MM.1S (cell line): ENCODE data around the gene DNAJC5.

Source experiments
- DNase-seq: peaks from one replicate; pipeline ENCODE4 v3.0.0-alpha.2; 2015
- H2AFZ ChIP-seq: fragments of 300-600 bp; sonication (generic); 2 replicates; pipeline ENCODE4 v1.6.0; 2016; ENCODE audit warnings: antibody characterized with exemption, low read length
- H3F3A ChIP-seq: fragments of 300-600 bp; sonication (generic); 2 replicates; pipeline ENCODE4 v1.6.1; 2016; ENCODE audit warnings: mild to moderate bottlenecking, antibody characterized with exemption, low read length, moderate library complexity, mixed read lengths; ENCODE audit not compliant: insufficient read depth
- H3K27ac ChIP-seq: fragments of 300-600 bp; sonication (generic); 2 replicates; pipeline ENCODE4 v1.5.1; 2016; ENCODE audit warnings: mild to moderate bottlenecking, low read length
- H3K27me3 ChIP-seq: fragments of 300-600 bp; sonication (generic); replicated peaks from 2 replicates; pipeline ENCODE4 v1.6.0; 2016; ENCODE audit warnings: low read length; ENCODE audit not compliant: insufficient read depth
- H3K36me3 ChIP-seq: fragments of 300-600 bp; sonication (generic); replicated peaks from 2 replicates; pipeline ENCODE4 v1.6.1; 2016; ENCODE audit warnings: mild to moderate bottlenecking, low read length, mixed read lengths; ENCODE audit not compliant: insufficient read depth
- H3K4me1 ChIP-seq: fragments of 300-600 bp; sonication (generic); 2 replicates; pipeline ENCODE4 v1.6.1; 2016; ENCODE audit warnings: low read length, mixed read lengths
- H3K4me2 ChIP-seq: fragments of 300-600 bp; sonication (generic); 2 replicates; pipeline ENCODE4 v1.6.0; 2016; ENCODE audit warnings: low read depth, low read length
- H3K4me3 ChIP-seq: fragments of 300-600 bp; sonication (generic); 2 replicates; pipeline ENCODE4 v1.5.1; 2016; ENCODE audit warnings: low read length, mixed read lengths
- H3K79me2 ChIP-seq: fragments of 300-600 bp; sonication (generic); 2 replicates; pipeline ENCODE4 v1.6.1; 2016; ENCODE audit warnings: mixed run types, low read length, mixed read lengths
- H3K9ac ChIP-seq: fragments of 300-600 bp; sonication (generic); 2 replicates; pipeline ENCODE4 v1.6.1; 2016; ENCODE audit warnings: low read length, mixed read lengths
- H3K9me2 ChIP-seq: fragments of 300-600 bp; sonication (generic); replicated peaks from 2 replicates; pipeline ENCODE4 v1.6.1; 2016; ENCODE audit warnings: mild to moderate bottlenecking, low read length, mixed read lengths; ENCODE audit not compliant: insufficient read depth
- H3K9me3 ChIP-seq: fragments of 300-600 bp; sonication (generic); replicated peaks from 2 replicates; pipeline ENCODE4 v1.6.1; 2016; ENCODE audit warnings: mild to moderate bottlenecking, low read length, mixed read lengths; ENCODE audit not compliant: insufficient read depth
- H4K20me1 ChIP-seq: fragments of 300-600 bp; sonication (generic); 2 replicates; pipeline ENCODE4 v1.6.1; 2016; ENCODE audit warnings: mild to moderate bottlenecking, low read length, moderate library complexity, mixed read lengths; ENCODE audit not compliant: insufficient read depth
- CTCF ChIP-seq: fragments of 300-600 bp; sonication (generic); IDR thresholded peaks from 2 replicates; pipeline ENCODE4 v1.5.1; 2016; ENCODE audit warnings: antibody characterized with exemption, low read length, mixed read lengths
- EZH2 ChIP-seq: fragments of 300-600 bp; sonication (generic); optimal IDR thresholded peaks from 2 replicates; pipeline ENCODE3; 2017; ENCODE audit warnings: low read depth, mild to moderate bottlenecking, antibody characterized with exemption, low read length, mixed read lengths
- EZH2phosphoT487 ChIP-seq: fragments of 300-600 bp; sonication (generic); IDR thresholded peaks from 2 replicates; pipeline ENCODE4 v1.6.1; 2018; ENCODE audit warnings: antibody characterized with exemption, low read length

Gene DNAJC5

GRCh38 chr20:63942969-63943807 is 48.3 kb downstream of the DNAJC5 start:
- H3K4me3 ChIP-seq = no peak overlapping the region
- no peaks in the 10 kb centered on the region; the same call in 1 of the 2 replicates for H3K36me3 ChIP-seq
- no peak for TF ChIP-seq CTCF
- TF ChIP-seq EZH2 = no peak
- no peak for TF ChIP-seq EZH2phosphoT487
- H4K20me1 ChIP-seq = peaks cover 8% of the 10 kb centered on the region; the same call in 1 of the 2 replicates
- H3K4me1 ChIP-seq = no peaks in the 10 kb centered on the region
- H3F3A ChIP-seq = no peaks in the 10 kb centered on the region
- no peak overlapping the region for H3K4me2 ChIP-seq
- DNase-seq = no peak
- no peak overlapping the region for H3K27ac ChIP-seq
- no peaks in the 10 kb centered on the region for H3K9me3 ChIP-seq
- peaks cover 41% of the 10 kb centered on the region for H3K79me2 ChIP-seq
- H3K9me2 ChIP-seq = no peaks in the 10 kb centered on the region
- no peaks in the 10 kb centered on the region for H3K27me3 ChIP-seq
- no peak overlapping the region for H3K9ac ChIP-seq
- no peak overlapping the region for H2AFZ ChIP-seq

- Histone ChIP-seq H4K20me1 (peaks cover 10% of the 10 kb centered on the region; the same call in 1 of the 2 replicates), H3K4me2 (no peak overlapping the region), H3F3A (peaks cover 2% of the 10 kb centered on the region), H3K4me1 (peaks cover 2% of the 10 kb centered on the region; the same call in 1 of the 2 replicates), H3K9me2 (no peaks in the 10 kb centered on the region), H3K9me3 (no peaks in the 10 kb centered on the region), H2AFZ (no peak overlapping the region), H3K9ac (no peak overlapping the region), H3K4me3 (no peak overlapping the region), H3K27me3 (no peaks in the 10 kb centered on the region), H3K79me2 (peaks cover 45% of the 10 kb centered on the region), H3K27ac (no peak overlapping the region), H3K36me3 (no peaks in the 10 kb centered on the region; the same call in 1 of the 2 replicates)
- TF ChIP-seq CTCF (no peak), EZH2phosphoT487 (no peak), EZH2 (no peak)
- no peak for DNase-seq
Measured at GRCh38 chr20:63943808-63944077, 48.8 kb downstream of the DNAJC5 start.

- Histone ChIP-seq H3K27ac (no peak overlapping the region), H3K9ac (no peak overlapping the region), H3K4me3 (no peak overlapping the region), H4K20me1 (peaks cover 10% of the 10 kb centered on the region; the same call in 1 of the 2 replicates), H3K4me1 (peaks cover 3% of the 10 kb centered on the region; the same call in 1 of the 2 replicates), H3K27me3 (no peaks in the 10 kb centered on the region), H3K9me2 (no peaks in the 10 kb centered on the region), H3K79me2 (peaks cover 47% of the 10 kb centered on the region), H3K4me2 (no peak overlapping the region), H3F3A (peaks cover 5% of the 10 kb centered on the region), H3K36me3 (no peaks in the 10 kb centered on the region; the same call in 1 of the 2 replicates), H3K9me3 (no peaks in the 10 kb centered on the region), H2AFZ (no peak overlapping the region)
- no peak for DNase-seq
- TF ChIP-seq CTCF (no peak), EZH2 (no peak), EZH2phosphoT487 (no peak)
Measured at GRCh38 chr20:63944078-63944941, 49.4 kb downstream of the DNAJC5 start.
